DND-41 (cell line): ENCODE data around the gene PAFAH2.

ENCODE experiments used
- EZH2 ChIP-seq: IDR thresholded peaks from 3 replicates; pipeline ENCODE4 v1.6.1; 2012; ENCODE audit warnings: borderline replicate concordance, low read depth, mild to moderate bottlenecking, moderate library complexity, low read length, inconsistent platforms; ENCODE audit not compliant: severe bottlenecking
- TF ChIP-seq, protein P1 (sequence below): IDR thresholded peaks from 2 replicates; pipeline ENCODE4 v1.5.1; 2012; ENCODE audit warnings: borderline replicate concordance, low read length, moderate library complexity, mild to moderate bottlenecking; ENCODE audit not compliant: poor library complexity, severe bottlenecking; ENCODE audit errors: extremely low read depth

DNA sequence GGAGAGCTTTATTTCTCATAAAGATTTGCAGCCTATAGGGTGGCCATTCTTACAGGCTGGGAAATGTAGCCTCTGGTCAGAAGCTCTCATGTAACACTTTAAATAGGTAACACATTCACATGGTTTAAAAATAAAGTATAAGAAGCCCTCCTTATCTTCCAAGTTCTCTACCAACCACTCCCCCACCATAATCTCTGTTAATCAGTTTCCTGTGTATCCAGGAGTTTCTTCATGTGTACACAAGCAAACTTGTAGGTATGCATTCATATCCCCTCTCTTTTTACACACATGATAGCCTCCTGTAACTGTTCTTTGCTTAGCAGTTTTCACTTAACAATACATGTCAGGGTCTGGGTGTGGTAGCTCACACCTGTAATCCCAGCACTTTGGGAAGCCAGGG, 86.7 kb downstream of the PAFAH2 start:
- TF ChIP-seq, protein P1, sequence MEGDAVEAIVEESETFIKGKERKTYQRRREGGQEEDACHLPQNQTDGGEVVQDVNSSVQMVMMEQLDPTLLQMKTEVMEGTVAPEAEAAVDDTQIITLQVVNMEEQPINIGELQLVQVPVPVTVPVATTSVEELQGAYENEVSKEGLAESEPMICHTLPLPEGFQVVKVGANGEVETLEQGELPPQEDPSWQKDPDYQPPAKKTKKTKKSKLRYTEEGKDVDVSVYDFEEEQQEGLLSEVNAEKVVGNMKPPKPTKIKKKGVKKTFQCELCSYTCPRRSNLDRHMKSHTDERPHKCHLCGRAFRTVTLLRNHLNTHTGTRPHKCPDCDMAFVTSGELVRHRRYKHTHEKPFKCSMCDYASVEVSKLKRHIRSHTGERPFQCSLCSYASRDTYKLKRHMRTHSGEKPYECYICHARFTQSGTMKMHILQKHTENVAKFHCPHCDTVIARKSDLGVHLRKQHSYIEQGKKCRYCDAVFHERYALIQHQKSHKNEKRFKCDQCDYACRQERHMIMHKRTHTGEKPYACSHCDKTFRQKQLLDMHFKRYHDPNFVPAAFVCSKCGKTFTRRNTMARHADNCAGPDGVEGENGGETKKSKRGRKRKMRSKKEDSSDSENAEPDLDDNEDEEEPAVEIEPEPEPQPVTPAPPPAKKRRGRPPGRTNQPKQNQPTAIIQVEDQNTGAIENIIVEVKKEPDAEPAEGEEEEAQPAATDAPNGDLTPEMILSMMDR, result no peak
- TF ChIP-seq EZH2, result no peak
